ENCODE data around the gene ARHGEF4.

ARHGEF4 gene

GRCh38 chr2:130823886-130824491 lies 12.7 kb upstream of the ARHGEF4 start:
- H3K36me3 ChIP-seq: no peaks in the 10 kb centered on the region
- H3K4me3 ChIP-seq: no peak overlapping the region
- DNase-seq: no peak
- no peak for TF ChIP-seq CTCF (IDR thresholded peaks at IDR 0.05)
- H3K9me3 ChIP-seq: no peaks in the 10 kb centered on the region
- no peak overlapping the region for H3K27ac ChIP-seq
- H3K4me1 ChIP-seq: peaks cover 0 to 22% (median 17%) of the 10 kb centered on the region in 4 donors
- no peaks in the 10 kb centered on the region for H3K27me3 ChIP-seq
- intact Hi-C loops (cut with DNase I; ENCODE audit: low total_unique reads): no loop called here

- no peak overlapping the region for H3K27ac ChIP-seq
- no peaks in the 10 kb centered on the region for H3K9me3 ChIP-seq
- no peaks in the 10 kb centered on the region for H3K36me3 ChIP-seq
- intact Hi-C loops (cut with DNase I; ENCODE audit: low total_unique reads): no loop called here
- H3K4me1 ChIP-seq: peaks cover 0 to 17% (median 13%) of the 10 kb centered on the region in 4 donors
- TF ChIP-seq CTCF (IDR thresholded peaks at IDR 0.05): no peak
- DNase-seq: no peak
- no peaks in the 10 kb centered on the region for H3K27me3 ChIP-seq
- no peak overlapping the region for H3K4me3 ChIP-seq
Observed at GRCh38 chr2:130824492-130825061, 12.1 kb upstream of the ARHGEF4 start.

- no peak overlapping the region for H3K4me3 ChIP-seq
- no peaks in the 10 kb centered on the region for H3K9me3 ChIP-seq
- TF ChIP-seq CTCF (IDR thresholded peaks at IDR 0.05): no peak
- H3K36me3 ChIP-seq: no peaks in the 10 kb centered on the region
- peaks cover 0 to 8% (median 6%) of the 10 kb centered on the region in 4 donors for H3K4me1 ChIP-seq
- no peaks in the 10 kb centered on the region for H3K27me3 ChIP-seq
- intact Hi-C loops (cut with DNase I; ENCODE audit: low total_unique reads): no loop called here
- H3K27ac ChIP-seq: no peak overlapping the region
- no peak for DNase-seq
Observed at GRCh38 chr2:130825231-130825965, 11.3 kb upstream of the ARHGEF4 start.

- H3K4me1 ChIP-seq: peaks cover 0 to 3% (median under 1%) of the 10 kb centered on the region in 4 donors
- DNase-seq: no peak
- intact Hi-C loops (cut with DNase I; ENCODE audit: low total_unique reads): no loop called here
- no peak overlapping the region for H3K27ac ChIP-seq
- H3K36me3 ChIP-seq: no peaks in the 10 kb centered on the region
- no peak for TF ChIP-seq CTCF (IDR thresholded peaks at IDR 0.05)
- H3K9me3 ChIP-seq: no peaks in the 10 kb centered on the region
- H3K27me3 ChIP-seq: no peaks in the 10 kb centered on the region
- H3K4me3 ChIP-seq: no peak overlapping the region
Observed at GRCh38 chr2:130825966-130826253, 10.8 kb upstream of the ARHGEF4 start.

- no peaks in the 10 kb centered on the region for H3K4me1 ChIP-seq
- H3K27me3 ChIP-seq: no peaks in the 10 kb centered on the region
- DNase-seq: no peak
- H3K9me3 ChIP-seq: no peaks in the 10 kb centered on the region
- H3K4me3 ChIP-seq: no peak overlapping the region
- H3K27ac ChIP-seq: no peak overlapping the region
- no peak for TF ChIP-seq CTCF (IDR thresholded peaks at IDR 0.05)
- intact Hi-C loops (cut with DNase I; ENCODE audit: low total_unique reads): no loop called here
- H3K36me3 ChIP-seq: no peaks in the 10 kb centered on the region
Observed at GRCh38 chr2:130826419-130826818, 10.3 kb upstream of the ARHGEF4 start.
